HG03103 (cell line): ENCODE results near the gene BMI1.

Experiments
- ATAC-seq: cut with Tn5 transposase; IDR thresholded peaks from one replicate; pipeline ENCODE4 v1.9.1; 2021; ENCODE audit warnings: low read depth; ENCODE audit not compliant: unreplicated experiment

The BMI1 gene

DNA sequence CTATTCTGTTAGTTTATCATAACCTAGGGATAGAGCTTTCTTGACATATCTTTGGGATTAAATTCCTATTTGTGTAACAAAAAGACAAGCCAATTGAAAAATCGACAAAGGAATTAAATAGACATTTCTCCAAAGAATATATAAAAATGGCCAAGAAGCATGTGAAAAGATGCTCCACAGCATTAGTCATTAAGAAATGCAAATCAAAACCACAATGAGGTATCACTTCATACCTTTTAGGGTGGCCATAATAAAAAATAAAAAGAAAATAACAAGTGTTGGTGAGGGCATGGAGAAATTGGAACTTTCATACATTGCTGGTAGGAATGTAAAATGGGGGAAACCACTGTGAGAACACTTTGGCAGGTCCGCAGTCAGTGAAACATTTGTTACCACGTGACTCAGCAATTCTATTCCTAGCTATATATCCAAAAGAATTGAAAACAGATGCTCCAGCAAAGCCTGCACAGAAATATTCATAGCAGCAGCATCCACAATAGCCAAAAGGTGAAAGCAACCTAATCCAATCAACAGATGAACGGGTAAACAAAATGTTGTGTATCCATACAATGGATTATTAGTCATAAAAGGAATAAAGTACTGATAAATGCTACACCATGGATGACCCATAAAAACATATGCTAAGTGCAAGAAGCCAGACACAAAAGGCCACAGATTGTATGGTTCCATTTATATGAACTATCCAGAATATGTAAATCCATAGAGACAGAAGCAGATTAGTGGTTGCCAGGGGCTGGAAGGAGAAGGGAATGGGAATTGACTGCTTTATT, 44.9 kb downstream of the BMI1 start:
- no peak for ATAC-seq

DNA sequence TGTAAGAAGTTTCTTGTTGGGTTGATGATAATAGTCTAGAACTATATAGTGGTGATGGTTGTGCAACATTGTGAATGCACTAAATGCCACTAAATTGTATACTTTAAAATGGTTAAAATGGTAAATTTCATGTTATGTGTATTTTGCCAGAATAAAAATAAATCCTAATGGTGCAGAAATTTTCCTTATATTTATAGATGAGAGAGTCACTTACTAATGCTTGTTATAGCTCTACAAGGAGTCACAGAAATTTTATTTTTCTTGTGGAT, 45.5 kb downstream of the BMI1 start:
- ATAC-seq = no peak

DNA sequence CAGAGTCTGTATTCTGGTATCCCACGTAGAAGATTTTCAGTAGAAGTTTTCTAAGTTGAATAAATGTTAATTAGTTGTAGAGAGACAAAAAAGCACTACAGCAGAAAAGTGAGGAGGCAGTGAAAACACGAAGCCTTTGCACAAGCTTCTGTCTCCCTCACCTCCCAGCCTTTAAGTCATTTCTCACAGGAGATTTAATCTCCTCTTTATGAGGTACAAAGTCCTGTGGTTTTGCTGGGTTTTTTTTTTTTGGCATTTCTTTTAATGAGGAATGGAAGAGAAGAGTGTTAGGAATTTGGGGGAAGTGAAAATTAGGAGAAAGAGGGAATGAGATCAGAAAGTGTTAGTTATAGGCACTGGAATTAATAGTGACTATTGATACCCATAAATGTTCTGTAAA, 45.9 kb downstream of the BMI1 start:
- no peak for ATAC-seq

DNA sequence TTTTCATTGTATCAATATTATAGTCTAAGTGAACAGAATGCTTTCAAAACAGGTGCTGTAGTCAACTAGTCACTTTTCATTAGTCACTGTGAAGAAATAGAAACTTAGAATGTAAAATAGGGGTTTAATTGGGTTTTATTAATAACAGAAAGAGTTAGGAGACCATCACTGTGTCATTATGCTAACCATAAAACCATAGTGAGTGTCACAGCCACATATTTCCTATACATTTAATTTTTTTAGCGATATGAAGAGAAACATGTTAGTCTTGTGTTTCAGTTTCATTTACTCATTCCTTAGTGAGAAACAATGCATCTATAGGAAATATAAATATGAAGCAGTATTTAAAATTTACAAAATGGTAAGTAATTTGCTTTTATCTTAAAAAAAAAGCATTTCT, 46.6 kb downstream of the BMI1 start:
- no peak for ATAC-seq

DNA sequence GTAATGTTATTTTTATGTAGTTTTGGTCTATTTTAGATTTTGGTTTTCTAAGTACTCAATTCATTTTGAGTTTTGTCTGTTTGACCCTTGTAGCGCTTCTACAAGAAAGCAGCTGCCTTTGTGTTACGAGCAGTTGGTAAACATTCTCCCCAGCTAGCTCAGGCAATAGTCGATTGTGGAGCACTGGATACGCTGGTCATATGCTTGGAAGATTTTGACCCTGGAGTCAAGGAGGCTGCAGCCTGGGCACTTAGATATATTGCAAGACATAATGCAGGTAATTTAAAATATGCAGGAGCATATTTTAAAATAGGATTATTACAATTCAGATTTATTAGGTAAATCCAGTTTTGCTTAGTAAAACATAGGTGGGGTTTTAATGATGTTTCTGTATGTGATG, 47.5 kb downstream of the BMI1 start:
- no peak for ATAC-seq

DNA sequence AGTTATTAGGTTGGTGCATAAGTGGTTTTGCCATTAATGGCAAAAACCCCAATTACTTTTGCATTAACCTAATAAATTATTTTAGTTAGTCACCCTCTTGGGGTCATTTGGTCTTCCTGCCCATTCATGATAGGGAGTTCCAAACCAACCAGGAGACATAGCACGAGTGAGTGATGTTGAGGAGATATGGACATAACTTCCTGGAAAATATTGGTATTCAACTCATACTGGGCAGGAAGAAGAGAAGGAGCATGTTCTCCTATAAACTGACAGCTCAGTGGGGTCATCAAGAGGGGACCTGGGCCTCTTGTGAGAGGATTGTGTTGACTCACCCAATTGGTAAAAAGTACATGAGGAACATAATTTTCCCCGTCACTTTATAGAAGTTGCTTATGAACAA, 48.1 kb downstream of the BMI1 start:
- no peak for ATAC-seq

DNA sequence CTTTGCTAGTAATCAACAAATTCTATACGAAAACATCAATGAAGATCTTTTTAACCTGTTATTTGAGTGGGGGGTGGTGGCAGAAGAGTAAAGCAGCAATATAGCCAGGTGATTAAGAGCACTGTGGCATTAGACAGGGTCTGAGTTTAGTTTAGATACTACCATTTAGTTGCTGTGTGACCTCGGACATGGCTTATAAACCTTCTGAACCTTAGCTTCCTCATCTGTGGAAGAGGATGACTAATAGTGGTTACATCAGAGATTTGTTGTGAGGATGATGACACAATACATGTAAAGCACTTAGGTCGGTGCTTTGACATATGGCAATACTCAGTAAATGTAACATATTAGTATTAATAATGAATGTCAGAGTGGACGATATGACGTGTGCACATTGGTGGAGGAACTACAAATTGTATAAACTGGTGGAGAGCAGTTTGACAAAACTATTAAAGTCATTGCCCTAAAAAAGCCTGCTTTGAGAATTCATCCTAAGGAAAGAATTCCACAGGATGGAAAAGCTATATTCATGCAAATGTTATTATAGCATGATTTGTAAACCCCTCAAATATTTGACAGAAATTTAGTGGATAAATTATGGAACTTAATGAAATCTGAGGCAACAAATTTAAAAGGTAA, 48.7 kb downstream of the BMI1 start:
- ATAC-seq = no peak

DNA sequence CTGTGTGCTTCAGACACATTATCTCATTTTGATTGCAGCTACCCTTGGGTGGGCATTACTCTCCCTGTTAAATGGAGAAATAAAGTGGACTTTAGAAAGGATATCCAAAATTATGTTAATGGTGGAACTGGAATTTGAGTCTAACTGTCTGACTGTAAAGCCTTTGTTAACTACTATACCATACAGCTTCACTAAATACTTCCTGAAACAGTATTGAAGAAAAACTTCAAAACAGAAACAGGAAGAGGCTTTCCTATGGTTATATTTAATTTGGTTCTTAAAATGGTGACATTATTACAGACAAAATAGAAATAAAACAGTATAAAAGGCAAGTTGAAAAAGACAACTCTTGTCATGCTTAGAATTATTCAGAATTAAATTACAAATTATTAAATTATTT, 49.4 kb downstream of the BMI1 start:
- ATAC-seq = no peak

DNA sequence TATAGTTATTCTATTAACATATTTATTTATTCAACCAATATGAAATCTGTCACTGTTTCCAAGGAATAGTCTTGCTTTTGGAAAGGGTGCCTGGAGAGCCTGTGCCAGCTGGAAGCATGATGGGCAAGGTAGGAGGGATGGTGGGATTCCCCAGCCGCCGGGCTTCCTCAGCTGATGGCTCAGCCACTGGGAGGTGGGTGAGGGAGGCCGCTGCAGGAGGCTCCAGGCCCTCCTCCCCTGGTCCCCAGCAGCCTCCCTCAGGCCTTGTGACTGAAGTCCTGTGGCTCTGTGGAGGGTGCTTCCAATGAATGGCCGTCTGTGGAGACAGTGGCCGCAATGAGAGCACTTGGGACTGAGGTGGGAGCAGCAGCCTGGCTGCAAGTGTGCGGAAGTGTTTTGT, 51.4 kb downstream of the BMI1 start:
- no peak for ATAC-seq

DNA sequence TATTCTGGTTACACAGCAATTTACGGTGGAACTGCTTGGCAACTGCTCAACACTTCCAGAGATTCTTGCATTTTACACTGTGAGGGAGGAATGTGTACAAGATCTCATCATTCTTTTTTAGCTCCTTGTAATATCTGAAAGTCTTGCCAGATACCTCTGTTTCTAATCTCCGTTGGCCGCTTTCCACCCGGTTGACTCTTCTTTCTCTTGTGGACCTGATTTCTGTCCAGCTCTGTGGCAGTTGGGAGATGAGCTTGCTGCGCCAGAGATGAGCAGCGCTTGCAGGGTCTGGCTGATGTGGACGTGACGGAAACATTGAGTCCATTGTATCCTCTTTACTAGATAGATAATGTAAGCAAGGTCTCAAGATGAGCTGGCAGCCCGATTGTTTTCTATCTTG, 52.0 kb downstream of the BMI1 start:
- ATAC-seq = no peak

DNA sequence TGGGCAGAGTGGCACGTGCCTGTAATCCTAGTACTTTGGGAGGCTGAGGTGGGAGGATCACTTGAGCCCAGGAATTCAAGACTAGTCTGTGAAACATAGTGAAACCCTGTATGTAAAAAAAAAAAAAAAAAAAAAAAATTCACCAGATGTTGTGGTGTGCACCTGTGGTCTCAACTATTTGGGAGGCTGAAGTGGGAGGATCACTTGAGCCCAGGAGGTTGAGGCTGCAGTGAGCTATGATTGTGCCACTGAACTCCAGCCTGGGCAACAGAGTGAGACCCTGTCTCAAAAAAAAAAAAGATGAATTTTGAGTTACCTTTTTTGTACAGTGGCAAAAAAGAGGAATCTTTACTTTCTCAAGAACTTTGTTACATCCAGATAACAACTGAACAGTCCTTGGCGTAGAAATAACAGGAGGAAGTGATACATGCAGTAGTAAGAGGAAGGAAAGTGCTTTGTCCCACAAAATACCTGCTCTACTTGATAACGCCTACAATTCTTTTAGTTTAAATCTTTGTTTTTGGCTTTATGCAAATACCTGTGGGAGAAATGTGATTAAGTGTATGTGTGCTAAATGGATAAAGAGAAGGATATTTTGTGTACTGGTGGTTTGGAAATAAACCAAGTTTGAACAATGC, 53.7 kb downstream of the BMI1 start:
- ATAC-seq = no peak

DNA sequence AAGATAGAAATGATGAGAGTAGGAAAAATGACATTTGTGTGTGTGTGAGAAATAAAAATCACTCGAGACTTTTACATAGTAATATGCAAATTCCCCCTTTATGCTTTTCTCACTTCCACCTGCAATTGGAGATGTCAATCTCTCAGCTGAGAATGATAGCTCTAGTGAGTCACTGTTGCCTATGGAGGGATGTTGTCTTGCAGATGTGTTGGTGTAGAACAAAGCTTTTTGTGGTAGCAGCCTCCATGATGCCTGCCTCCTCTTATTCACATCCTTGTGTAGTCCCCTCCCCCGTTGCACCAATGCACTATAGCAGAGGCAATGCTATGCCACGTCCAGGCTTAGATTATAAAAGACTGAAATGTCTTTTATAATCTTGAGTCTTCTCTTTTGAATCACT, 58.2 kb downstream of the BMI1 start:
- peak; percentile 63 for ATAC-seq
